ENCODE measurements around the gene PGM1. TPM values are rescaled to one million over a fixed set of nuclear protein-coding genes. Genes with fewer than 3 reads are reported as not detected.
A peak's percentile ranks its signal among the peaks of the same experiment; 100 is the strongest.

The PGM1 gene
- total RNA-seq, 4 donors from 2014 or later, result 49.4 to 73.9 (median 61.5) TPM

DNA sequence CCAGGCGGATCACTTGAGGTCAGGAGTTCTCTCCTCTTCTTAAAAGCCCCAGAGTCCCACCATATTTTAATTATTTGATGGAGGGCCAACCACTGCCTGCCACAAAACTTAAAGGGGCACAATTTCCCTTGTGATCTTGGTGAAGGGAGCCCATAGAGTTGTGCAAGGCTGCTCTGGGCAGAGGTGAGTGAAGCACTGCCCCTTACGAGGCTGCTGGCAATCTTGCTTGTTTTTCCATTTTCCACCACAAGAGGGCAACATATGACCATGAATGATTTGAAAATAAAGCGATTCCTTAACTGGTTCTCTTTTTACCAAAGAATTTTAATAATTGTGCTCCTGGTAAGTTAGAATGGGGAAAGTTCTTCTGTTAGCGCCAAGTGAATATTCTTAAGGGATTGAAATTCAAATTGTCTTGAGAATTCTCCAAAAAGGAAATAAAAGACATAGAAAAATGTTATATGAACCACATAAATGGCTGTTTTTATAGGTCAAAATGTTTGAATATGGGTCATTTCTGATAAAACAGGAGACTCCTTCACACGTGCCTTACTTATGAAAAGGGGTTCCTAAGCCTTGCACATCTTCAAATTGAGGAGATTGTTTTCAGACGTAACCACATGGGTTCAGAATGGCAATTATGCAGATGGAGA lies 22.7 kb downstream of the PGM1 start:
- 31% methylated on average over 6 of the region's 6 CpGs for WGBS
- intact Hi-C loops (cut with DNase I), result loop anchor here (2.0 to 5.0 kb wide), 2 partner anchors 521 to 629 kb away; no protein-coding TSS in a partner anchor
- Histone ChIP-seq H3K27me3 (no peaks in the 10 kb centered on the region), H3K36me3 (no peaks in the 10 kb centered on the region), H3K4me1 (peaks cover 4 to 15% (median 8%) of the 10 kb centered on the region in 4 donors), H3K9me3 (no peaks in the 10 kb centered on the region), H3K27ac (replicated peaks in 1 of 4) (no peak overlapping the region), H3K4me3 (no peak overlapping the region)
- TF ChIP-seq CTCF (IDR thresholded peaks at IDR 0.05) (peak; percentile 78 to 84 (median 80)), EP300 (IDR thresholded peaks at IDR 0.05) (no peak), POLR2A (IDR thresholded peaks at IDR 0.05; ENCODE audit: low read depth) (no peak)
- no peak for DNase-seq (ENCODE audit: extremely low spot score)

- no peaks in the 10 kb centered on the region for H3K36me3 ChIP-seq
These were observed 24.2 kb downstream of the PGM1 start for GRCh38 chr1:63617450-63617849.

DNA sequence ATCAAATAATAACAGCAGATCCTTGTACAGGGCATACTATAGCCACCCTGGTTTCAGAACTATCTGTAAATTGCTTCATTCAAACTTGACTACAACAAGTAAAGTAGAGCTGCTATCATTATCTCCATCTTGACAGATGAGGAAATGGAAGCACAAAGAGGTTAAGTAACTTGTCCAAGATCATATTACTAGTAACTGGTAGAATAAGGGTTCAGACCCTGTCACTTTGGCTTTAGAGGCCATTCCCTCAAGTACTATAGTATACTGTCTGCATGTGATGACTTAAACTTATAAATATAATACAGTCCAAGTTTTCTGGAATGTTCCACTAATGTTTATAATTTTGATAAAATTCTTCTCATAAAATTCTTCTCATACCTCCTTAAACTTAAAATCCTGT lies 24.8 kb downstream of the PGM1 start:
- no peaks in the 10 kb centered on the region for H3K36me3 ChIP-seq
- no peak overlapping the region for H3K4me3 ChIP-seq
- no peak for TF ChIP-seq POLR2AphosphoS5 (IDR thresholded peaks at IDR 0.05)
- TF ChIP-seq POLR2A (IDR thresholded peaks at IDR 0.05; ENCODE audit: low read depth), result no peak
- no peak for TF ChIP-seq CTCF (IDR thresholded peaks at IDR 0.05)
- TF ChIP-seq EP300 (IDR thresholded peaks at IDR 0.05), result no peak
- intact Hi-C loops (cut with DNase I), result loop anchor here (5.0 kb wide), 1 partner anchor 519 kb away; no protein-coding TSS in a partner anchor
- peaks cover 10 to 24% (median 15%) of the 10 kb centered on the region in 4 donors for H3K4me1 ChIP-seq
- no peaks in the 10 kb centered on the region for H3K27me3 ChIP-seq
- no peak overlapping the region for H3K27ac ChIP-seq (replicated peaks in 1 of 4)
- DNase-seq (ENCODE audit: extremely low spot score), result no peak
- H3K9me3 ChIP-seq, result no peaks in the 10 kb centered on the region

More at GRCh38 chr1:63617450-63617849, 24.2 kb downstream of the PGM1 start:
- intact Hi-C loops (cut with DNase I), result loop anchor here (2.0 to 5.0 kb wide), 2 partner anchors 520 to 627 kb away; no protein-coding TSS in a partner anchor
- no peak overlapping the region for H3K4me3 ChIP-seq
- H3K9me3 ChIP-seq, result no peaks in the 10 kb centered on the region
- H3K27me3 ChIP-seq, result no peaks in the 10 kb centered on the region
- TF ChIP-seq POLR2A (IDR thresholded peaks at IDR 0.05; ENCODE audit: low read depth), result no peak
- no peak overlapping the region for H3K27ac ChIP-seq (replicated peaks in 1 of 4)
- no peak for DNase-seq (ENCODE audit: extremely low spot score)
- H3K4me1 ChIP-seq, result peaks cover 10 to 24% (median 15%) of the 10 kb centered on the region in 4 donors
- WGBS, result 85% methylated on average over 6 of the region's 6 CpGs

- Histone ChIP-seq H3K36me3 (no peaks in the 10 kb centered on the region), H3K4me1 (peaks cover 14 to 24% (median 15%) of the 10 kb centered on the region in 4 donors), H3K4me3 (no peak overlapping the region), H3K27ac (replicated peaks in 1 of 4) (no peak overlapping the region), H3K27me3 (no peaks in the 10 kb centered on the region), H3K9me3 (no peaks in the 10 kb centered on the region)
- WGBS, result 94% methylated on average over 4 of the region's 4 CpGs
- DNase-seq (ENCODE audit: extremely low spot score), result no peak
- intact Hi-C loops (cut with DNase I), result loop anchor here (5.0 kb wide), 1 partner anchor 518 kb away; no protein-coding TSS in a partner anchor
- no peak for TF ChIP-seq POLR2A (IDR thresholded peaks at IDR 0.05; ENCODE audit: low read depth)
- TF ChIP-seq CTCF (IDR thresholded peaks at IDR 0.05), result no peak
- no peak for TF ChIP-seq POLR2AphosphoS5 (IDR thresholded peaks at IDR 0.05)
- no peak for TF ChIP-seq EP300 (IDR thresholded peaks at IDR 0.05)
These were observed 26.3 kb downstream of the PGM1 start for GRCh38 chr1:63619558-63619957.

DNA sequence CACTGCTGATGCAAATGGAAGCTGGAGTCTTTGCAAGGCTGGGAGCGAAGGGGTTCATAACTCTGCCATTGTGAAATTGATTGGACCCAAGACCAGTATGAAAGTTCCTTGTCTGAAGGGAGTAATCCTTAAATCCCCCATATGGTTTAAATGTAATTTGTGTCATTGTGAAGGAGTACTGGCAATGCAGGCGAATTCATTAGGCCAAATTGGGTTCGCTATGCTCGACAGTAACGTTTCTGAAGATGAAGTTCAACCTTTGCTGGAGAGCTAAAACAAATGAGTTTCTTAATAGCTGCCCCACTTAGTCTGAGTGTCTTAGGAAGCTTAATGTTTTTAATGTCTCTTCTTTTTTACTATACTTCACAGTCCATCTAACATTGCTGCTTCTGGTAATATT lies 27.5 kb downstream of the PGM1 start:
- intact Hi-C loops (cut with DNase I), result no loop called here
- DNase-seq (ENCODE audit: extremely low spot score), result no peak
- no peaks in the 10 kb centered on the region for H3K36me3 ChIP-seq
- TF ChIP-seq CTCF (IDR thresholded peaks at IDR 0.05), result no peak
- peak overlapping the region; percentile 7 to 59 (median 48) for H3K27ac ChIP-seq (replicated peaks in 1 of 4)
- H3K4me3 ChIP-seq, result no peak overlapping the region
- no peaks in the 10 kb centered on the region for H3K27me3 ChIP-seq
- 81% methylated on average over 5 of the region's 5 CpGs for WGBS
- no peaks in the 10 kb centered on the region for H3K9me3 ChIP-seq
- H3K4me1 ChIP-seq, result peaks cover 12 to 24% (median 16%) of the 10 kb centered on the region in 4 donors
